ENCODE data around the gene ZNF385B.
"Not testable (repeated sequence)": the region's sequence is repeated elsewhere in the genome, so short reads cannot be mapped to it uniquely, and the experiment has no call there.

The ZNF385B gene

DNA sequence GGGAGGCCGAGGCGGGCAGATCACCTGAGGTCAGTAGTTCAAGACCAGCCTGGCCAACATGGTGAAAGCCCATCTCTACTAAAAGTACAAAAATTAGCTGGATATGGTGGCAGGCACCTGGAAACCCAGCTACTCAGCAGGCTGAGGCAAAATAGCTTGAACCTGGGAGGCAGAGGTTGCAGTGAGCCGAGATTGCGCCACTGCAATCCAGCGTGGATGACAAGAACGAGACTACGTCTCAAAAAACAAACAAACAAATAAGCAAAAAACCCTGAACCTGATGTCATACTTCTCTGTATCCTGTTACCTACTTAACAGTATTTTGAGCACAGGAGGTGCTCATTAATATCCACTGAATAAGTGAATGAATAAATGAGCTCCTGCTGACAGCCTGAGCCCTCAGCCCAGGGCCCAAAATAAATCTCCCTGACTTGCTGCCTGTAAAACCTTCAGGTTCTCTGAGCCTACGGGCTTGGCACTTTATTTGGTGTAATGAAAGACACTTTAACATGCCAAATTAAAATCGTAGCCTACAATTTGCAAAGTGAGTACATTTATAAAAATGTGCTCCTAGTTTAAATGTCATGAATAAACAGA, 215.1 kb downstream of the ZNF385B start:
- FAIRE-seq = no peak

DNA sequence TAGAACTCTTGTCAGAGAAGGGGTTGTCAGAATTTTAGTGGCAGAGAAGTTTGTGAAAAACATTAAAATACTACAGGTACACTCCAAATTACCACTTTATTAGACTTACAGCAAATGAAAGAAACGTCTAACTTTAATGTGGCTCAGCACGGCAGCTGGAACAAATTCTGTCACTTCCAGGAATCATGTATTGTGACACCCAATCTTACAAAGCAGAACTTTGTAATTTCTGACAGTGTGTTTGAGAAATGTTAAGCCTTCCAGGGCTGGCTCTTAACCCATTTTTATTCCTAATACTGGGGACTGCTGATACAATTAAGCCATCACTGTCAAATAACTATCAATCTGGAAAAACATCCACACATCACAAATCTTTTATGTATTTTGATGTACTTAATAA, 216.4 kb downstream of the ZNF385B start:
- no peak for DNase-seq (ENCODE audit: insufficient read length)
- no peak for FAIRE-seq
- no peak for TF ChIP-seq POLR2A (IDR thresholded peaks at IDR 0.05; ENCODE audit: low read depth, low read length)
- TF ChIP-seq TAF1 (IDR thresholded peaks at IDR 0.05; ENCODE audit: borderline replicate concordance, low read depth, low read length) = no peak
- TF ChIP-seq POLR2AphosphoS5 (IDR thresholded peaks at IDR 0.05; ENCODE audit: low read depth, low read length) = no peak

More for the DNA sequence above, 215.1 kb downstream of the ZNF385B start:
- TF ChIP-seq POLR2AphosphoS5 (IDR thresholded peaks at IDR 0.05; ENCODE audit: low read depth, low read length) = no peak
- TF ChIP-seq TAF1 (IDR thresholded peaks at IDR 0.05; ENCODE audit: borderline replicate concordance, low read depth, low read length) = no peak
- TF ChIP-seq POLR2A (IDR thresholded peaks at IDR 0.05; ENCODE audit: low read depth, low read length) = no peak
- no peak for DNase-seq (ENCODE audit: insufficient read length)

- DNase-seq (ENCODE audit: insufficient read length) (no peak), FAIRE-seq (no peak)
- TF ChIP-seq POLR2A (IDR thresholded peaks at IDR 0.05; ENCODE audit: low read depth, low read length) = no peak
- TF ChIP-seq POLR2AphosphoS5 (IDR thresholded peaks at IDR 0.05; ENCODE audit: low read depth, low read length) = no peak
- no peak for TF ChIP-seq TAF1 (IDR thresholded peaks at IDR 0.05; ENCODE audit: borderline replicate concordance, low read depth, low read length)
These were observed 218.9 kb downstream of the ZNF385B start for GRCh38 chr2:179642462-179642861.

GRCh38 chr2:179636995-179637394, 224.4 kb downstream of the ZNF385B start:
- DNase-seq (ENCODE audit: insufficient read length) (no peak), FAIRE-seq (no peak)
- TF ChIP-seq POLR2AphosphoS5 (IDR thresholded peaks at IDR 0.05; ENCODE audit: low read depth, low read length) = no peak
- no peak for TF ChIP-seq POLR2A (IDR thresholded peaks at IDR 0.05; ENCODE audit: low read depth, low read length)
- no peak for TF ChIP-seq TAF1 (IDR thresholded peaks at IDR 0.05; ENCODE audit: borderline replicate concordance, low read depth, low read length)

DNA sequence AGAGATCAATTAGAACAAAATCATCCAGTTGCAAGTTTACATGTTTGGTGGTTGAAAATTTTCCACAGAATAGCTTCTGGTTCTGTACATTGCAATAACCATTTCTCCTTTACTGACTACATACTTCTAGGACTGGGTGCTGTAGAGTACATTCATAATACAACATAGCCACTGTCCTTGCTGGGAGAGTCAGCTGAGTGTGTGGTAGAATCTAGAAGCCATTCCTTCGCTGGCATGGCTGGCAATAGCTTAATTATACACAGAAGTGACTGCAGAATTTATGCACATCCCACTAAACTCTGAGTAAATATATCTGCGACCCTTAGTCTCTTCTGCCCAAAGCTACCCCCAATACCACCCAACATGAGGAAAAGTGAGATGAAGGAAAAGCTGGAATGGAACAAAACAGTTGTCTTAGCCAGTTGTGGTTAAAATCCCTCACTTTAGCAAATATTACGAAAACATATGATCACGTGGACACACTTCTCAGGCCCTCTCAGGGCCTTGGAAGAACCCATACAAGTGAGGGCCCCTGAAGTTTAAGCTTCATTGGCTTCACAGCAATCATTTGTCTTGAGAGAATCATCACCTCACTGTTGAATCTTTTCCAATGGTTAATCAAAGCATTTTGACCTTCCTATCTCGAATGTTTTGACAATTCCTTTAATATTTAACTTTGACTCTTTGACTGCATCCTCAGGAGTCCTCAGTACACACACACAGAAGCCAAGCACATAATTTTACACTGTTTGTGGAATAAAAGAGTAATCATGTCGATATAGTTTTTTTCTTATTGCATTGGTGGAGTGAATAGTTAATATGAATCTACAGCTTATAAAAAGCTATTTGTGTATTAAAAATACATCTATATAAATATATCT, 225.1 kb downstream of the ZNF385B start:
- no peak for FAIRE-seq
- DNase-seq (ENCODE audit: insufficient read length) = no peak

DNA sequence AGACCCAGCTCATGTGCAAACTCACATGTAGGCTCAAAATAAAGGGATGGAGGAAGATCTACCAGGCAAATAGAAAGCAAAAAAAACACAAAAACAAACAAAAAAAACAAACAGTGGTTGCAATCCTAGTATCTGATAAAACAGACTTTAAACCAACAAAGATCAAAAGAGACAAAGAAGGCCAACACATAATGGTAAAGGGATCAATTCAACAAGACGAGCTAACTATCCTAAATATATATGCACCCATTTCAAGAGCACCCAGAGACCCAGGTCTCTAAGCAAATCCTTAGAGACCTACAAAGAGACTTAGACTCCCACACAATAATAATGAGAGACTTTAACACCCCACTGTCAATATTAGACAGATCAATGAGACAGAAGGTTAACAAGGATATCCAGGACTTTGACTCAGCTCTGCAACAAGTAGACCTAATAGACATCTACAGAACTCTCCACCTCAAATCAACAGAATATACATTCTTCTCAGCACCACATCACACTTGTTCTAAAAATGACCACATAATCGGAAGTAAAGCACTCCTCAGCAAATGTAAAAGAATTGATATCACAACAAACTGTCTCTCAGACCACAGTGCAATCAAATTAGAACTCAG, 229.5 kb downstream of the ZNF385B start:
- not testable (repeated sequence) for DNase-seq (ENCODE audit: insufficient read length); FAIRE-seq

More for the DNA sequence above, 225.1 kb downstream of the ZNF385B start:
- TF ChIP-seq POLR2AphosphoS5 (IDR thresholded peaks at IDR 0.05; ENCODE audit: low read depth, low read length) (no peak), TAF1 (IDR thresholded peaks at IDR 0.05; ENCODE audit: borderline replicate concordance, low read depth, low read length) (no peak), POLR2A (IDR thresholded peaks at IDR 0.05; ENCODE audit: low read depth, low read length) (no peak)

DNA sequence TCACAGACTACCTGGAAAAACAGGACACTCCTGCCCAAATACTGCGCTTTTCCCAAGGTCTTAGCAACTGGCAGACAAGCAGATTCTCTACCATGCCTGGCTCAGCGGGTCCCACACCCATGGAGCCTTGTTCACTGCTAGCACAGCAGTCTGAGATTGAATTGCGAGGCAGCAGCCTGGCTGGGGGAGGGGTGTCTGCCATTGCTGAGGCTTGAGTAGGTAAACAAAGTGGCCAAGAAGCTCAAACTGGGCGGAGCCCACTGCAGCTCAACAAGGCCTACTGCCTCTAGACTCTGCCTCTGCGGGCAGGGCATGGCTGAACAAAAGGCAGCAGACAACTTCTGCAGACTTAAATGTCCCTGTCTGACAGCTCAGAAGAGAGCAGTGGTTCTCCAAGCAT, 231.6 kb downstream of the ZNF385B start:
- DNase-seq (ENCODE audit: insufficient read length) = not testable (repeated sequence)

DNA sequence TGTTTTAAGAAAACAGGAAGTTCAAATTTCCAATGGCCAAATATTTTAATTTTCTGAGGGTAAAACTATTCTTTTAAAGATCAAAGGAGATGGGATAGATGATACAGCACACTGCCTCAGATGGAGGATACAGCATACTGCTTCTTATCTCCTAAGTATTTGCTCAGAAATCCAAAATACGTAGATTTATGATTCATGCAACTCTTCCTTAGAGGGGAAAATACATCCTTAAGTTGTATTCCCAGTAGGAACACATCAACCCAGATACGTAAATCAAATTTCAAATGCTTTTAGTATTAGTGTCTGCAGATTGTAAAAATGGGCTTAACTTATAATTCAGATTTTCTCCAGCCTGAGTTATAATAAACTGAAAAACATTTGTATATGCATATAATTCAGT, 235.2 kb downstream of the ZNF385B start:
- TF ChIP-seq POLR2A (IDR thresholded peaks at IDR 0.05; ENCODE audit: low read depth, low read length) = no peak
- TF ChIP-seq TAF1 (IDR thresholded peaks at IDR 0.05; ENCODE audit: borderline replicate concordance, low read depth, low read length) = no peak
- FAIRE-seq (no peak), DNase-seq (ENCODE audit: insufficient read length) (no peak)

More for the DNA sequence above, 231.6 kb downstream of the ZNF385B start:
- FAIRE-seq = not testable (repeated sequence)

- FAIRE-seq (no peak), DNase-seq (ENCODE audit: insufficient read length) (no peak)
These were observed 238.6 kb downstream of the ZNF385B start for GRCh38 chr2:179622635-179623300.

DNA sequence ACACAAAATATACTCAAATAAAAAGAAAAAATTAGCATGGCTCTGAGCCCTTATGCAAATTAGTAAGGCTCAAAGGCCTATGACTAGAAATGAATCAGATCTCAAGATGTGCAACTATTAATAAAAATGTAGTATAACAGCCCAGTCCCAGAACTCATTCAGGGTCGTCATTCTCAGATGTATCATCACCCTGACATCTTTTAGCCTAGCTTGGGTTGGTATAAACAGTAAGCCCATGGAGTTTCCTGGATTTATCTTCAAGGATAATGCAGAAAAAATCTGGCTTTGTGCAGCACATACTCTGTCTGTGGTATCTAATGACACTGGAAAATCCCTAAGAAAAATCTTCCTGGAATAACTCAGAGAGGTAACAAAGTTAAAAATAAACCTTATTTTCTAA, 239.3 kb downstream of the ZNF385B start:
- TF ChIP-seq POLR2AphosphoS5 (IDR thresholded peaks at IDR 0.05; ENCODE audit: low read depth, low read length) (no peak), TAF1 (IDR thresholded peaks at IDR 0.05; ENCODE audit: borderline replicate concordance, low read depth, low read length) (no peak), POLR2A (IDR thresholded peaks at IDR 0.05; ENCODE audit: low read depth, low read length) (no peak)
- DNase-seq (ENCODE audit: insufficient read length) (no peak), FAIRE-seq (no peak)

More at GRCh38 chr2:179622635-179623300, 238.6 kb downstream of the ZNF385B start:
- TF ChIP-seq POLR2AphosphoS5 (IDR thresholded peaks at IDR 0.05; ENCODE audit: low read depth, low read length) (no peak), POLR2A (IDR thresholded peaks at IDR 0.05; ENCODE audit: low read depth, low read length) (no peak), TAF1 (IDR thresholded peaks at IDR 0.05; ENCODE audit: borderline replicate concordance, low read depth, low read length) (no peak)

GRCh38 chr2:179619947-179620467, 241.4 kb downstream of the ZNF385B start:
- TF ChIP-seq POLR2A (IDR thresholded peaks at IDR 0.05; ENCODE audit: low read depth, low read length) (no peak), TAF1 (IDR thresholded peaks at IDR 0.05; ENCODE audit: borderline replicate concordance, low read depth, low read length) (no peak), POLR2AphosphoS5 (IDR thresholded peaks at IDR 0.05; ENCODE audit: low read depth, low read length) (no peak)
- no peak for FAIRE-seq
- DNase-seq (ENCODE audit: insufficient read length) = no peak
